DND-41 (cell line): ENCODE measurements around the gene TXNDC16.

Source experiments
- ATAC-seq: fragments of 200-7000 bp; cut with Tn5 transposase; 3 replicates; pipeline ENCODE4 v1.9.1; 2021; ENCODE audit warnings: low read depth; ENCODE audit not compliant: insufficient read depth
- DNase-seq: peaks from one replicate; pipeline ENCODE4 v3.0.0-alpha.2; 2020
- H2AFZ ChIP-seq: 2 replicates; pipeline ENCODE4 v1.6.0; 2012; ENCODE audit warnings: low read depth, low read length
- H3K27ac ChIP-seq: 2 replicates; pipeline ENCODE4 v1.5.1; 2012; ENCODE audit warnings: low read length, inconsistent platforms
- H3K27me3 ChIP-seq: fragments of 200-600 bp; sonication (generic); 2 replicates; pipeline ENCODE4 v1.6.0; 2012; ENCODE audit warnings: low read length, mild to moderate bottlenecking, inconsistent platforms; ENCODE audit not compliant: insufficient read depth, poor library complexity
- H3K36me3 ChIP-seq: 2 replicates; pipeline ENCODE4 v1.5.1; 2012; ENCODE audit warnings: low read length, inconsistent platforms; ENCODE audit not compliant: insufficient read depth
- H3K4me1 ChIP-seq: 2 replicates; pipeline ENCODE4 v1.5.1; 2012; ENCODE audit warnings: mild to moderate bottlenecking, low read length; ENCODE audit not compliant: insufficient read depth
- H3K4me2 ChIP-seq: 2 replicates; pipeline ENCODE4 v1.6.0; 2012; ENCODE audit warnings: mild to moderate bottlenecking, moderate library complexity, low read length, inconsistent platforms; ENCODE audit not compliant: insufficient read depth
- H3K4me3 ChIP-seq, 2 experiments: fragments of 200-600 bp in 1 of 2; shearing (Covaris generic) in 1 of 2; 2 replicates each; pipeline ENCODE4 v1.5.1; 2012 to 2016; ENCODE audit warnings: inconsistent platforms in 2 of 2, low read length in 2 of 2, mild to moderate bottlenecking in 2 of 2, low read depth in 1 of 2, moderate library complexity in 1 of 2
- H3K79me2 ChIP-seq: 2 replicates; pipeline ENCODE4 v1.6.0; 2012; ENCODE audit warnings: low read length, inconsistent platforms; ENCODE audit not compliant: insufficient read depth
- H3K9ac ChIP-seq: 2 replicates; pipeline ENCODE4 v1.6.0; 2012; ENCODE audit warnings: low read depth, mild to moderate bottlenecking, inconsistent platforms, low read length, moderate library complexity
- H3K9me3 ChIP-seq: 2 replicates; pipeline ENCODE4 v1.5.1; 2012; ENCODE audit warnings: low read length, moderate library complexity, mild to moderate bottlenecking, inconsistent platforms; ENCODE audit not compliant: insufficient read depth, severe bottlenecking
- H4K20me1 ChIP-seq: 2 replicates; pipeline ENCODE4 v1.6.0; 2012; ENCODE audit warnings: low read length; ENCODE audit not compliant: insufficient read depth
- EZH2 ChIP-seq: IDR thresholded peaks from 3 replicates; pipeline ENCODE4 v1.6.1; 2012; ENCODE audit warnings: borderline replicate concordance, low read depth, mild to moderate bottlenecking, moderate library complexity, low read length, inconsistent platforms; ENCODE audit not compliant: severe bottlenecking
- TF ChIP-seq, protein P1 (sequence below): IDR thresholded peaks from 2 replicates; pipeline ENCODE4 v1.5.1; 2012; ENCODE audit warnings: borderline replicate concordance, low read length, moderate library complexity, mild to moderate bottlenecking; ENCODE audit not compliant: poor library complexity, severe bottlenecking; ENCODE audit errors: extremely low read depth

TXNDC16 gene

DNA sequence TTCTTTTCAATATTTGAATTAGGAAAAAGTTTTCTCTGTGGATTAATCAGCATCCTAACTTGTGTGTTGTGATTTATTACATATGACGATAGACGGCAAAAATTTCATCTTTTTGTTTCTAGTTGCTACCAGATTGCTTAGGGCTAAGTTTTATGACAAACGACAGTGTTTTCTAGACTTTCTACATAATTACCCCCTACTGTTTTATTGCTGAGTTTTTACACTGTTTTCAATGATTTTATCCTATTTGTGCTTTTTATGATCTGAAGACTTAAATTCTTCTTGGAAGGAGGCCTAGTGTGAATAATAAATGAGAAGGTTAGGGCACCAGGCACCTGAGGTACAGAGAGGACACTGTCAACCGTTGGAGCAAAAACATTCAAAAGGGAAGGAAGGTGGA lies 88.1 kb downstream of the TXNDC16 start:
- H3K4me3 ChIP-seq, result no peak overlapping the region
- H2AFZ ChIP-seq, result no peak overlapping the region

DNA sequence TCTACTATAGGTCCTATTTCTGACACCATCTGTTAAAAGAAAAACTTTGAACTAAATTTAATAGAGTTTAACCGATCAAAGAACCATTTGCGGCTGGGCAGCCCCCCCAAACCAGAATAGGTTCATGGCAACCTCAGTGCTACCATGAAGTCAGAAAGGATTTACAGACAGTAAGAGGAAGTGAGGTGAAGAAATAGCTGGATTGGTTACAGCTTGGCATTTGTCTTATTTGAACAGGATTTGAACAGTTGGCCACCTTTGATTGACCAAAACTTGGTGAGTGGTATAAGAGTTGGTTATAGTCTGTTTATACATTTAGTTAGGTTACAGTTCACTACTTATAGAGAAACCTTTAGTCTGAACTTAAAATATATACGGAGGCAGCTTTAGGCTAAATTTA lies 88.9 kb downstream of the TXNDC16 start:
- no peak overlapping the region for H3K9ac ChIP-seq
- TF ChIP-seq, protein P1, sequence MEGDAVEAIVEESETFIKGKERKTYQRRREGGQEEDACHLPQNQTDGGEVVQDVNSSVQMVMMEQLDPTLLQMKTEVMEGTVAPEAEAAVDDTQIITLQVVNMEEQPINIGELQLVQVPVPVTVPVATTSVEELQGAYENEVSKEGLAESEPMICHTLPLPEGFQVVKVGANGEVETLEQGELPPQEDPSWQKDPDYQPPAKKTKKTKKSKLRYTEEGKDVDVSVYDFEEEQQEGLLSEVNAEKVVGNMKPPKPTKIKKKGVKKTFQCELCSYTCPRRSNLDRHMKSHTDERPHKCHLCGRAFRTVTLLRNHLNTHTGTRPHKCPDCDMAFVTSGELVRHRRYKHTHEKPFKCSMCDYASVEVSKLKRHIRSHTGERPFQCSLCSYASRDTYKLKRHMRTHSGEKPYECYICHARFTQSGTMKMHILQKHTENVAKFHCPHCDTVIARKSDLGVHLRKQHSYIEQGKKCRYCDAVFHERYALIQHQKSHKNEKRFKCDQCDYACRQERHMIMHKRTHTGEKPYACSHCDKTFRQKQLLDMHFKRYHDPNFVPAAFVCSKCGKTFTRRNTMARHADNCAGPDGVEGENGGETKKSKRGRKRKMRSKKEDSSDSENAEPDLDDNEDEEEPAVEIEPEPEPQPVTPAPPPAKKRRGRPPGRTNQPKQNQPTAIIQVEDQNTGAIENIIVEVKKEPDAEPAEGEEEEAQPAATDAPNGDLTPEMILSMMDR, result no peak
- TF ChIP-seq EZH2, result no peak
- H4K20me1 ChIP-seq, result no peaks in the 10 kb centered on the region
- H3K4me1 ChIP-seq, result no peaks in the 10 kb centered on the region
- no peaks in the 10 kb centered on the region for H3K27me3 ChIP-seq
- no peak for ATAC-seq
- H3K9me3 ChIP-seq, result peaks cover 13% of the 10 kb centered on the region
- H3K4me3 ChIP-seq, result no peak overlapping the region
- H3K79me2 ChIP-seq, result no peaks in the 10 kb centered on the region
- no peak overlapping the region for H2AFZ ChIP-seq
- H3K4me2 ChIP-seq, result no peak overlapping the region
- H3K27ac ChIP-seq, result no peak overlapping the region
- peaks cover 21% of the 10 kb centered on the region for H3K36me3 ChIP-seq
- no peak for DNase-seq

More for the DNA sequence above, 88.1 kb downstream of the TXNDC16 start:
- ATAC-seq (no peak), DNase-seq (no peak)
- Histone ChIP-seq H3K9me3 (peaks cover 13% of the 10 kb centered on the region), H3K36me3 (peaks cover 23% of the 10 kb centered on the region), H3K79me2 (no peaks in the 10 kb centered on the region), H3K4me1 (no peaks in the 10 kb centered on the region), H4K20me1 (no peaks in the 10 kb centered on the region), H3K27ac (no peak overlapping the region), H3K27me3 (no peaks in the 10 kb centered on the region), H3K4me2 (no peak overlapping the region), H3K9ac (no peak overlapping the region)
- TF ChIP-seq, protein P1, result no peak
- no peak for TF ChIP-seq EZH2

DNA sequence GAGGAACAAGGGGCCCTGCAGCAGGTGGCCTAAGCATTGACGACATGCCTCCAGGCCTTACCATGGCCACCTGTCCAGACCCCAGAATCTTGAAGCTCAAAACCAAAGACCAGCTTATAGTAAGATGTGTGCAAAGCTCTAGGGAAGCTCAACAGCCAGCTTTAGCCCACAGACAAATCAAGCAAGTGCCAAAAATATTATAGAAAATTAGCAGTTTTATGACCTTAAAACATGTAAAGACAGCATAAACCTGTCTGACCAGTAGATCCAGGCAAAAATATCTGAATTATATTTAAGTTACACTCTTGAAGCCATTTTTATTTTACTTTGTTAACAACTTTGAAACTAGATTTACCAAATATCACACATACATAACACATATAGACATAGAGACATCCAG lies 90.6 kb downstream of the TXNDC16 start:
- H3K27me3 ChIP-seq, result no peaks in the 10 kb centered on the region
- no peak overlapping the region for H3K27ac ChIP-seq
- H2AFZ ChIP-seq, result no peak overlapping the region
- TF ChIP-seq EZH2, result no peak
- TF ChIP-seq, protein P1, result no peak
- no peak overlapping the region for H3K4me2 ChIP-seq
- H3K9me3 ChIP-seq, result peaks cover 13% of the 10 kb centered on the region
- H3K36me3 ChIP-seq, result peaks cover 21% of the 10 kb centered on the region
- no peaks in the 10 kb centered on the region for H3K79me2 ChIP-seq
- H4K20me1 ChIP-seq, result no peaks in the 10 kb centered on the region
- H3K4me1 ChIP-seq, result no peaks in the 10 kb centered on the region
- no peak overlapping the region for H3K4me3 ChIP-seq
- ATAC-seq (no peak), DNase-seq (no peak)
- no peak overlapping the region for H3K9ac ChIP-seq

DNA sequence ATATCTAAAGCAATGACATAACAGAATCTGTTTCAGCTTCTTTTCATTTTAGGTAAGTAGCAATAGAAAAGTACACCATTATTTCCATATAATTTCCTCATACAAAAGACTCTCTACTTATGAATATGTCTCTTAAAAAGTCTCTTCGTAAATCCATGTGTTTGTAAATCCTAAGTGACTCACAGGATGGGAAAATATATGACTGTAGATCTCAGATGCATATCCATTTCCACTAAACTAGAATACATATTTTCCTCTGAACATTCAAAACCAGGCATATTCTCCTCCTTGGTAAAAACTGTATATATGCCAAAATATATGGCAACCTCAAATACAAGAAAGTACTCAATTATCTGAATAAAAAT lies 93.6 kb downstream of the TXNDC16 start:
- TF ChIP-seq, protein P1, result no peak
- TF ChIP-seq EZH2, result no peak
- Histone ChIP-seq H3K4me1 (no peaks in the 10 kb centered on the region), H3K4me2 (no peak overlapping the region), H4K20me1 (no peaks in the 10 kb centered on the region), H3K36me3 (peaks cover 35% of the 10 kb centered on the region), H3K9ac (no peak overlapping the region), H3K79me2 (no peaks in the 10 kb centered on the region), H3K27me3 (no peaks in the 10 kb centered on the region), H3K27ac (no peak overlapping the region), H2AFZ (no peak overlapping the region), H3K4me3 (no peak overlapping the region), H3K9me3 (peaks cover 13% of the 10 kb centered on the region)
- DNase-seq, result no peak
- ATAC-seq, result no peak
